ENCODE data around the gene ZC3H8. TPM values are rescaled to one million over a fixed set of nuclear protein-coding genes. Genes with fewer than 3 reads are reported as not detected.

The ZC3H8 gene
- total RNA-seq = 0.74 and 2.5 TPM in 2 replicates

GRCh38 chr2:112254466-112255240 is at the start of gene ZC3H8:
ZC3H8 (minus strand) TSS chr2:112255042; CDS start chr2:112254981, 61 bp downstream.

GRCh38 chr2:112275311-112275886 is 20.6 kb upstream of the ZC3H8 start, which contains the start of gene ZC3H6:
ZC3H6 (plus strand) TSS chr2:112275597; CDS start chr2:112275995, 398 bp downstream.

Other genes starting within 250 kb of the ZC3H8 start
- gene TMEM87B, start 199.8 kb downstream of the ZC3H8 start, total RNA-seq = 9.2 and 9.8 TPM in 2 replicates
- gene FBLN7, start 116.7 kb downstream of the ZC3H8 start, total RNA-seq = 1.0 and 2.0 TPM in 2 replicates
- gene ZC3H6, start 20.6 kb upstream of the ZC3H8 start, total RNA-seq = 1.3 and 1.5 TPM in 2 replicates
- gene RGPD8, start 178.6 kb upstream of the ZC3H8 start, total RNA-seq = 1.6 and 2.4 TPM in 2 replicates
- 33.0 and 38.9 TPM in 2 replicates for gene TTL, start 227.1 kb upstream of the ZC3H8 start, total RNA-seq